ENCODE data around the gene UBLCP1.

DNA sequence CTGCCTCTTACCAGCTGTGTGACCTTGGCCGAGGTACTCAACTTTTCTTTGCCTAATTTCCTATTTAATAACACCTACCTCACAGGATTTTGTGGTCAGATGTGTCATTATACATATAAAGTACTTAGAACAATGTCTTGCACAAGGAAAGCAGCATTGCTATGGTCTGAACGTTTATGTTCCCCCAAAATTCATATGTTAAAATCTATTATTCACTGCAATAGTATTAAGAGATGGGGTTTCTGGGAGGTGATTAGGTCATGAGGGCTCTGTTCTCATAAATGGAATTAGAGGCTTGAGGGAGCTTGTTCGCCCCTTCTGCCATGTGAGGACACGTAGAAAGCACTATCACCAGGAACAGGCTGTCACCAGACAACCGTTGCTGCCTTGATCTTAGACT lies 42.9 kb upstream of the UBLCP1 start:
- TF ChIP-seq GATA3 (IDR thresholded peaks at IDR 0.05; ENCODE audit: low read depth, low read length): no peak
- TF ChIP-seq GATA2 (IDR thresholded peaks at IDR 0.05; ENCODE audit: low read depth, low read length): no peak
